Stimulated activated CD8-positive, alpha-beta memory T cell treated with anti-CD3 and anti-CD28 coated beads, Interleukin-15, amount 100 ng/mL, for 48 hours (primary cell): ENCODE results near the gene ARHGAP15.

Experiments used
- DNase-seq, 2 donors: peaks; one replicate each; pipeline ENCODE4 v3.0.0-alpha.2; 2020; ENCODE audit warnings: low read depth in 2 of 2

The ARHGAP15 gene

DNA sequence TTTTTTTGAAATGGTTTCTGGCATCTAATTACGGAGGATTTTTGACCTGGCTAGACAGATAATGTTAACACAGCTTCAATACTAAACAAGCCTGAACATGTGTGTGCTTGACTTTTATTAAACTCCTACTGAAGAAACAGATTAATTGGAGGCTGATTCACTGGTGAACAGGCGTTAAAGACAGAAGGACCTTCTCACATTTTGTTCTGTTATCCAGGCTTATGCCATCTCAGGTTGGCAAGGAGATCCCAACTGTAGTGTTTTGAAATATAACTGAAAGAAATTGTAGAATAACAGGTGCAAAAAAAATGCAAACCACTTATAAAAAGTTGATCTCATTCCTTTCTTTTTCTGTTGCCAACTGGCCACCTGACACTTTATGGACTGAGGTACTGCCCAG, 269.6 kb downstream of the ARHGAP15 start:
- DNase-seq, result no peak

DNA sequence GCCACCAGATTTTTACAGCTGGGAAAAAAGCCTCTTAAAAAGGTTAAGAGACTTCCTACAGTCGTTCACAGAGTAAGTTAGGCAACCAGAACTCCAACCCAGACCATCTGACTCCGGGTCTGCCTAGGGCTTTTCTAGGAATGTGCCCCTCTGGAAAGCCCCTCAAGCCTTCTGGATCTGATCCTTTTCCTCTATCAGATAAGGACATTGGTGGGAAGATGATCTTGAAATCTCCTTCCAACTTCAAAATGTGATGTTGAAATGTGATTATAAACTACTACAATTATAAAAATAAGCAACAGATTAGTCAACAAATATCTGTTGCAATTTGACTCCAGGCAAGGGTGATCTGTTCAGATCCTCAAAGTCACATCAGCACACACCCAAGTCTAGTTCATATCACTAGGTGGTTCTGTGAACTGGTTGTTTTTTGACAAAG, 270.4 kb downstream of the ARHGAP15 start:
- DNase-seq, result no peak

DNA sequence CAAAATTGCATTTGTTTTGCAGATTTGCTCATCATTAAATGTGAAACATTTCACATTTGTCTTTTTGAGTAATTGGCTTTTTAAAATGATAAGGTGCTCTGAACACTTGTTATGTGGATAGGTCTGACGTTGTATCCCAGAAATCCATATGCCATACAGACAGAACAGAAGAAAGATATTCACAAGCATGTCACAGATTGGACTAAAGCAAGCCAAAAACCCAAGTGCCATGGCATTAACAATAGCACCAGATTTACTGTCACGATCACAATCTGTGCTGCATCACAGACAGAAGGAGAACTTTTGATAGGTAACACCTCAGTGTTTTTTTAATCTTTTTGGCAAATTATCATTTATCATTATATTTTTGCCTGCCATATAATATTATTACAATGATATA, 272.6 kb downstream of the ARHGAP15 start:
- DNase-seq, result no peak

- no peak for DNase-seq
Measured at GRCh38 chr2:143402451-143402850, 273.2 kb downstream of the ARHGAP15 start.

- no peak for DNase-seq
Measured at GRCh38 chr2:143410082-143410897, 281.1 kb downstream of the ARHGAP15 start.

- DNase-seq, result no peak
Measured at GRCh38 chr2:143415571-143415970, 286.4 kb downstream of the ARHGAP15 start.

- no peak for DNase-seq
Measured at GRCh38 chr2:143417428-143417827, 288.2 kb downstream of the ARHGAP15 start.

DNA sequence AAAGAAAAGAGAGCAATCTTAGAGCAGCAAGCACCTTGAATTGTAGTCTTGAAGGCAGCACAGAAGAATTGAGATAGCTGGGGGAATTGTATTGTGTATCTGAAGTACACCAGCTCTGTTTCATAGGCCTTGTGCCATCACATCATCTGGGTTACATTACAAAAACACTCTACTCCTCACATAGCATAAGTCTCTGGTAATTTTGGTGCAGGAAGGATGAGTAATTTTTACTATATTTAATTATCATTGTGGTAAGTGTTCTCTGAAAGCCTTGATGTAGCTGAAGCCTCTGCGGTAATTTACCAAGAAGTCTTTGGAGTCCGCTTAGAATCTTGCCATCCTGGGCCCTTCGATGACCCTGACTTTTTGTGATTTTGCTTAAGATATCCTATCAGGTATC, 291.1 kb downstream of the ARHGAP15 start:
- no peak for DNase-seq

- no peak for DNase-seq
Measured at GRCh38 chr2:143422681-143423080, 293.5 kb downstream of the ARHGAP15 start.

- no peak for DNase-seq
Measured at GRCh38 chr2:143425896-143426295, 296.7 kb downstream of the ARHGAP15 start.

DNA sequence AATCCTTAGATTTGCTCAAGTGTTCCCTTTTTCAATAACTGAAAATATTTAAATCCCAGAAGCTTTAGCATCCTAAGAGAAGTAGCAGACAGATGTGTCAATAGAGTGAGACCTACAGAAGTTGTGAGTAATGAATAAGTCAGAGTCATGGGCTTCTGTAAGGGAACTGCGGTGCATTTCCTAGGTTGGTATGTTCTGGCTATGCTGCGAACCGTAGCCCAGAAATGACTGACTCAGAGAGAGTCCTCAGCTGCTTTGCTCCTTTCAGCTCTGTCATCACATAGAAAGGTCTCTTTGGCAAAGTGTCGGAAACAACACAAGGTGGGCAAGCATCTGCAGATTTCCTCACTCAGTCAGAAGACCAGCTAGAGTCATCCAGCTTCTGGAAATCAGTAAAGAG, 297.1 kb downstream of the ARHGAP15 start:
- no peak for DNase-seq

DNA sequence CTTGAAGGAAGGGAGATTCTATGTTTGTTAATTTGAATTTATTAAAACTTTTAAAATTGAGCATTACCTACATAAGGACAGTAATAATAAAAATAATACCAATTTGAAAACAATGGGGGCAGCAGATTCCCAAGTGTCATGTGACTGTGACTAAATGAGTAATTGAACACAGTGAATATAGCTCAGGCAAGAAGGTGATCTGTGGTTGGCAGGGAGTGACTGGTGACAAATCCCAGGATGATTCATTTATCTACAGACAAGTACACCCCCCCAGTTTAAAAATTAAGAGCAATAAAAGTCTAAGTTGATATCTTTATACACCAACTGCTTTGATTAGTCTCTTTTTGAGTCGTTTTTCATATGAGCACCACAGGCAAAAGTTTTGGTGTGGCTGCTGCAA, 299.5 kb downstream of the ARHGAP15 start:
- DNase-seq, result no peak

DNA sequence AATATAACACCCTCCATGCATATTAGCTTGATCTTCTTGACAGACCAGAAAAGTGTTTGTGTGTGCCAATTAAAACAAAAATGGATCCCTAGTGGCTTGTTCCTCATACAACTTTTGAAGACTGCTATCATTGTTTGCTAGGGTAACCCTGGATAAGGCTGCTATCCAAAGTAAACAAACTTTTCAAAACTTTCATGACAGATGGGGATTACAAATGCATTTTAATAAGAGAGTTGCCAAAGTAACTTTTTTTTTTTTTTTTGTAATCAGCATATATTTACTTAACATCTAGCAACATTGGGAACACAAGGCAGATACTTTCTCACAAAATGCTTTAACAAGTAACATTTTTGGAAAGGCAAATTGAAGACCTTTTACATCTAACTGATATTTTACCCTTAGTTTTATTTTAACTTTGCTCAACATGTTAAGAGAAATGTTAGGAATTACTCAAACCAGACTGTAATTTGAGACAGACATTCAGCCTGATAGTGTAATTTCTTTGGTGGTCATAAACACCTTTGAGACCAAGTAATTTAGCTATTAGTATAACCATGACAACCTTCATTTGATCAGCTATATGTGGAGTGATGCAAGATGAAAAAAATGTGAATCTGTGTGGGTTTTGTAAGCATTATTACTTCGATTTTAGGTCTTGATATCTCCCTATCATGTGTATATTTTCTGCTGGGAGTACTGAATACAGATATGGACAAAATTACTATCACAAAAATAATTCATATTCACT, 300.9 kb downstream of the ARHGAP15 start:
- DNase-seq, result no peak

GRCh38 chr2:143431316-143431715, 302.1 kb downstream of the ARHGAP15 start:
- no peak for DNase-seq

GRCh38 chr2:143433251-143433650, 304.0 kb downstream of the ARHGAP15 start:
- no peak for DNase-seq

DNA sequence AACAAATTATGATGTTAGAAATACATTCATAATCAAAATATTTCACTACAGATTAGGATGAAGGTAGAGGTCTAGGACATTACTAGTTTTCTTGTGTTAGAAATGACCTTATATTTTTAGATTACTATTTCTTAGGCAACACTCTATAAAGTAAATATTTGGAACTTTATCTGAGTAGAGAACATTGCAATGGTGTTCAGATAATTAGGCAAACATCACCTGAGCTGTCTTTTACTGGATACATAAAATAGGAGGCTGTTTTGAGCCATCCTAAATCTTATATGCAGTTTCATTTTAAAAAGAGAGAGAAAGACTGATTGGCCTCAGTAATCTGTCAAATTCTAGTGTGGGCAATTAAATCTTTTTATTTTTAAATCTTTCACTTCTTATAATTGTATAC, 304.6 kb downstream of the ARHGAP15 start:
- DNase-seq, result no peak

- no peak for DNase-seq
Measured at GRCh38 chr2:143434445-143434844, 305.2 kb downstream of the ARHGAP15 start.

GRCh38 chr2:143435131-143435530, 305.9 kb downstream of the ARHGAP15 start:
- DNase-seq, result no peak

DNA sequence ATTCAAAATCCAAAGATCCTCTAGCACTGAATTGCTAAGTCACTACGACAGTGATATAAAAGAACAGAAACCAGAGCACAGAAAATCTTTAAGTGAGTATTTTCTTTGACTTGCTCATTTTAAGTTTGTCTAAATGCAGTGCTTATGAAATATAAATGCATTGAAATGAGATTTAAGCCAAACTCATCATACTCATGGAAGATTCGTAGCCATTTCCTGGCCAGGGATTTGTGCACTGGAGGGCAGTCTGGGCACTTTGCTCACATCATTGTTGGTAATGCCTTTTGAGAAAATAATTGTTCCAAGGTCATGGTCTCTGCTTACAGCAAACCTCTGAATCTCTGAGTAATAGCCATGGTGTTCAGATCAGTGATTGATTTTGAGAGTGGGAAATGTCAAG, 307.7 kb downstream of the ARHGAP15 start:
- no peak for DNase-seq

DNA sequence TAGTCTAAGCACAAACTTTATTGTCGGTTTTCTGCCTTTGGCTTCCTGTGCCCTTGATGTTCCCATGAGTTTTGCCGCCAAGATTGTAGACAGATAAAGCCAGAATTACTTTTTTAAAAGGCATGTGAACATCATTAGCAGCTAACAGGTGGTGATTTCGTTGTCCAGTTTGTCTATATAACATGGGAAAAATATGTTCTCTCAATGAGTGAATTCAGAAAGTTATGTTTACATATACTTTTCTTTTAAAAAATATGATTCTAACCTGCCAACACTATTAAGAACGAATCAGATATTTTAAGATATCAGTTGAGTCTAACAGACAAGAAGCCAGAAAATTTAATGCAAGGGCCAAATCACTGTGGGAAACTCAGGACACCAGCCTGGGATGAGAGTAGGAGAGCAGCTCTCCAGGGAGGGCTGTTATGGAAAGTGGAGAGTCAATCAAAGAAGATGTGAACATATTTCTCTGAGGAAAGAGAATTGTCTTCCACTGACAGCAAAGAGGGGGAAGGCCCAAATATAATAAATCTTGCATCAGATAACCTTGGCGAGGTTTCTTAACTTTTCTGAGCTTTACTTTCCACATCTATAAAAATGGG, 311.3 kb downstream of the ARHGAP15 start:
- DNase-seq, result no peak

- DNase-seq, result no peak
Measured at GRCh38 chr2:143442193-143442592, 313.0 kb downstream of the ARHGAP15 start.

- no peak for DNase-seq
Measured at GRCh38 chr2:143451642-143452281, 322.5 kb downstream of the ARHGAP15 start.
